H9 (cell line): Measurements from ENCODE around the gene IL12B. TPM values are rescaled to one million over a fixed set of nuclear protein-coding genes. Genes with fewer than 3 reads are reported as not detected.
"Not testable (repeated sequence)": the region's sequence is repeated elsewhere in the genome, so short reads cannot be mapped to it uniquely, and the experiment has no call there.

Source experiments
- DNase-seq: peaks from one replicate; pipeline ENCODE4 v3.0.0-alpha.2; 2017
- H2AFZ ChIP-seq: one replicate; pipeline ENCODE4 v1.6.1; 2013; ENCODE audit warnings: mild to moderate bottlenecking, low read length, control low read depth, moderate library complexity
- H2AK5ac ChIP-seq: 2 replicates; pipeline ENCODE4 v1.6.1; 2013; ENCODE audit warnings: low read length, control low read depth, mixed read lengths; ENCODE audit not compliant: insufficient read length
- H2BK120ac ChIP-seq: one replicate; pipeline ENCODE4 v1.6.1; 2013; ENCODE audit warnings: low read depth, mild to moderate bottlenecking, low read length, control low read depth, inconsistent platforms; ENCODE audit not compliant: poor library complexity, severe bottlenecking
- H2BK12ac ChIP-seq: 2 replicates; pipeline ENCODE4 v1.6.1; 2013; ENCODE audit warnings: low read length, control low read depth, mixed read lengths, low read depth; ENCODE audit not compliant: insufficient read length
- H2BK15ac ChIP-seq: 2 replicates; pipeline ENCODE4 v1.6.1; 2013; ENCODE audit warnings: low read depth, low read length, control low read depth
- H2BK20ac ChIP-seq: one replicate; pipeline ENCODE4 v1.6.1; 2013; ENCODE audit warnings: low read depth, mild to moderate bottlenecking, low read length, control low read depth, inconsistent platforms; ENCODE audit not compliant: poor library complexity, severe bottlenecking
- H2BK5ac ChIP-seq: 2 replicates; pipeline ENCODE4 v1.6.1; 2013; ENCODE audit warnings: low read length, control low read depth, mixed read lengths; ENCODE audit not compliant: insufficient read length
- H3K14ac ChIP-seq: 2 replicates; pipeline ENCODE4 v1.6.1; 2013; ENCODE audit warnings: low read length, control low read depth; ENCODE audit not compliant: insufficient read depth
- H3K18ac ChIP-seq: 2 replicates; pipeline ENCODE4 v1.6.1; 2013; ENCODE audit warnings: low read depth, mild to moderate bottlenecking, mixed read lengths, low read length, control low read depth; ENCODE audit not compliant: insufficient read length
- H3K23ac ChIP-seq: 2 replicates; pipeline ENCODE4 v1.6.1; 2013; ENCODE audit warnings: low read length, control low read depth, mixed read lengths, low read depth; ENCODE audit not compliant: insufficient read length
- H3K23me2 ChIP-seq: 2 replicates; pipeline ENCODE4 v1.6.1; 2013; ENCODE audit warnings: low read depth, mild to moderate bottlenecking, mixed read lengths, low read length, control low read depth; ENCODE audit not compliant: insufficient read length, poor library complexity, severe bottlenecking
- H3K27ac ChIP-seq: 2 replicates; pipeline ENCODE4 v1.5.1; 2013; ENCODE audit warnings: low read length, control low read depth, mixed read lengths, low read depth; ENCODE audit not compliant: insufficient read length
- H3K27me3 ChIP-seq: 2 replicates; pipeline ENCODE4 v1.6.1; 2013; ENCODE audit warnings: low read length, control low read depth, inconsistent platforms; ENCODE audit not compliant: insufficient read depth
- H3K4ac ChIP-seq: 2 replicates; pipeline ENCODE4 v1.6.1; 2013; ENCODE audit warnings: low read depth, mild to moderate bottlenecking, control low read depth, inconsistent platforms, low read length, moderate library complexity
- H3K4me1 ChIP-seq: 2 replicates; pipeline ENCODE4 v1.6.1; 2013; ENCODE audit warnings: low read length, control low read depth, inconsistent platforms; ENCODE audit not compliant: insufficient read depth
- H3K4me2 ChIP-seq: 2 replicates; pipeline ENCODE4 v1.6.1; 2013; ENCODE audit warnings: low read length, control low read depth, mixed read lengths; ENCODE audit not compliant: insufficient read length, insufficient read depth
- H3K56ac ChIP-seq: 2 replicates; pipeline ENCODE4 v1.6.1; 2013; ENCODE audit warnings: low read depth, mild to moderate bottlenecking, mixed read lengths, low read length, control low read depth; ENCODE audit not compliant: insufficient read length
- H3K79me1 ChIP-seq: 2 replicates; pipeline ENCODE4 v1.6.1; 2013; ENCODE audit warnings: low read depth, mild to moderate bottlenecking, moderate library complexity, low read length, control low read depth, inconsistent platforms; ENCODE audit not compliant: insufficient read depth, poor library complexity, severe bottlenecking
- H3K79me2 ChIP-seq: 2 replicates; pipeline ENCODE4 v1.6.1; 2013; ENCODE audit warnings: low read length, control low read depth, inconsistent platforms; ENCODE audit not compliant: insufficient read depth
- H3K9ac ChIP-seq: 2 replicates; pipeline ENCODE4 v1.6.1; 2013; ENCODE audit warnings: low read length, control low read depth, mixed read lengths; ENCODE audit not compliant: insufficient read length; ENCODE audit errors: extremely low read depth
- H3K9me3 ChIP-seq: one replicate; pipeline ENCODE4 v1.6.1; 2013; ENCODE audit warnings: low read depth, low read length, inconsistent platforms; ENCODE audit not compliant: control insufficient read depth
- H3T11ph ChIP-seq: one replicate; pipeline ENCODE4 v1.6.1; 2013; ENCODE audit warnings: mild to moderate bottlenecking, low read length, control low read depth, inconsistent platforms
- H4K20me1 ChIP-seq: one replicate; pipeline ENCODE4 v1.6.1; 2013; ENCODE audit not compliant: control insufficient read depth, insufficient read length, insufficient read depth
- H4K5ac ChIP-seq: 2 replicates; pipeline ENCODE4 v1.6.1; 2013; ENCODE audit warnings: low read depth, mild to moderate bottlenecking, mixed read lengths, low read length, control low read depth; ENCODE audit not compliant: insufficient read length
- H4K8ac ChIP-seq: replicated peaks from 2 replicates; pipeline ENCODE4 v1.6.1; 2013; ENCODE audit warnings: low read length, control low read depth, mixed read lengths, low read depth; ENCODE audit not compliant: insufficient read length
- H4K91ac ChIP-seq: 2 replicates; pipeline ENCODE4 v1.6.1; 2013; ENCODE audit warnings: low read depth, mild to moderate bottlenecking, moderate library complexity, mixed read lengths, low read length, control low read depth; ENCODE audit not compliant: insufficient read length
- H3K27ac Mint-ChIP-seq, 3 experiments: 2 replicates in 2 of 3; 3 replicates in 1 of 3; pipeline ENCODE4 v1.8.0; 2020 to 2021; ENCODE audit warnings: mixed read lengths in 3 of 3, mild to moderate bottlenecking in 1 of 3, moderate library complexity in 1 of 3
- H3K27me3 Mint-ChIP-seq: 2 replicates; pipeline ENCODE4 v1.8.0; 2021; ENCODE audit warnings: low read depth, mild to moderate bottlenecking, moderate library complexity, mixed read lengths
- H3K36me3 Mint-ChIP-seq, 3 experiments: 2 replicates in 2 of 3; 3 replicates in 1 of 3; pipeline ENCODE4 v1.8.0; 2020 to 2021; ENCODE audit warnings: low read depth in 3 of 3, mixed read lengths in 3 of 3; ENCODE audit not compliant: insufficient read depth in 1 of 3
- H3K4me1 Mint-ChIP-seq, 2 experiments: 2 replicates each; pipeline ENCODE4 v1.8.0; 2020; ENCODE audit warnings: mixed read lengths in 2 of 2
- H3K4me3 Mint-ChIP-seq, 2 experiments: 2 replicates in 1 of 2; 3 replicates in 1 of 2; pipeline ENCODE4 v1.8.0; 2020 to 2021; ENCODE audit warnings: mild to moderate bottlenecking in 2 of 2, mixed read lengths in 2 of 2, moderate library complexity in 1 of 2
- H3K9me3 Mint-ChIP-seq, 2 experiments: 2 replicates in 1 of 2; 3 replicates in 1 of 2; pipeline ENCODE4 v1.8.0; 2020; ENCODE audit warnings: mild to moderate bottlenecking in 2 of 2, mixed read lengths in 2 of 2, moderate library complexity in 1 of 2
- WGBS: extraction: QIAGEN DNeasy Blood & Tissue Kit; methylation state at CpG from one replicate; pipeline ENCODE4 v1.1.7; 2013; ENCODE audit warnings: missing lambda C conversion rate, low lambda C conversion rate, mixed read lengths; ENCODE audit not compliant: insufficient read length; ENCODE audit errors: extremely low coverage; 5-methylcytosine and 5-hydroxymethylcytosine counted together
- total RNA-seq: library from RNA; stranded (reverse); gene quantifications from 2 replicates; pipeline ENCODE4 v1.2.1, GENCODE V29; 2021

The IL12B gene
- total RNA-seq, 1 experiment from 2014 or later, result not detected

- not testable (repeated sequence) for H2BK12ac ChIP-seq, DNase-seq, H3K9me3 ChIP-seq, H3K27ac ChIP-seq, H2BK20ac ChIP-seq, H3K18ac ChIP-seq, H3K4me3 Mint-ChIP-seq, H3K14ac ChIP-seq, H2BK5ac ChIP-seq, H3K23ac ChIP-seq, H3T11ph ChIP-seq, H3K4ac ChIP-seq, H3K27me3 ChIP-seq, H3K23me2 ChIP-seq, H4K8ac ChIP-seq, H4K91ac ChIP-seq, H3K4me1 ChIP-seq, H4K20me1 ChIP-seq, H3K56ac ChIP-seq, H3K79me1 ChIP-seq, H3K27ac Mint-ChIP-seq, H3K9ac ChIP-seq, H4K5ac ChIP-seq, H3K79me2 ChIP-seq, H2BK15ac ChIP-seq, H2AFZ ChIP-seq, H2BK120ac ChIP-seq, H2AK5ac ChIP-seq, H3K4me2 ChIP-seq
- peaks cover 11 to 17% of the 10 kb centered on the region in 2 experiments for H3K9me3 Mint-ChIP-seq
- H3K36me3 Mint-ChIP-seq, result peaks cover 2 to 18% (median 5%) of the 10 kb centered on the region in 3 experiments; a peak in 5 of 7 replicates
- peaks cover 13% of the 10 kb centered on the region for H3K27me3 Mint-ChIP-seq
- peaks cover 8 to 13% of the 10 kb centered on the region in 2 experiments for H3K4me1 Mint-ChIP-seq
- no CpG with 5 or more reads among the region's 5 CpGs for WGBS
Measured at GRCh38 chr5:159366776-159367175, 36.5 kb upstream of the IL12B start.
